ENCODE results near the gene UBE2Z.

DNA sequence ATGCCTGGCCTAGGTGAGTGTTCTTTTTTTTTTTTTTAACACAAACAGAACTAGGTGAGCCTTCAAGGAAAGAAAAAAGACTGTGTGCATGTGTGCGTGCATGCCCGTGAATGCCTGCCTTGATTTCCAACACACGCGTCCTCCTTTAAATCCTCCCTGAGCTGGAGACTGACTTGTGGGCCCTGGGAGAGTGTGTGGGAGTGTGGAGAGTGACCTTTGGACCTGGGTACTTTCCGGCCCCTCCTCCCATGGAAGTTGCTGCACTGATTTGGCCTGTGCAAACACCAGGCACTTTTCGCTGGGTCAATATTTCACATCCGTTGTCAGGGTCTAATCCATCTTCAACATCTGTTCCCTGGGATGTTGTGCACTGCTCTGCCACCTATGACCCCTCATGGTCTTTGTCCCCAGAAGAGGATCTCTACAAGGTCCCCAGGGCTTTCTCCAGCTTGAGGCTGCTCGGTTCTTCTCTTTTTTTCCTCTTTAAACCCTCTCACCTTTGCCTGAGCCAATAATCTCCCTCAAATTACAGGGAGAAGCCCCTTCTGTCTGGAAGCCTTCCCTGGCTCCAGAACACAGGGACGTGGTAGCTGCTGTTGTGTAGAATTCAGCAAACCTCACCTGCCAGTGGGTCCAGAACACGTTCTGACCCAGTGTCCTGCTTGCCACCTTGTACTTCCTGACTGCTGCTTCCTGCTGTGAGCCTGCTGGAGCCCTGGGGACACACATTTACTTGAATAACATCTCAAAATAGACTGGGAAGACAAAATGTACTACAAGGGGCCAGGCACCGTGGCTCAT, 36.5 kb upstream of the UBE2Z start:
- TF ChIP-seq, protein P1, sequence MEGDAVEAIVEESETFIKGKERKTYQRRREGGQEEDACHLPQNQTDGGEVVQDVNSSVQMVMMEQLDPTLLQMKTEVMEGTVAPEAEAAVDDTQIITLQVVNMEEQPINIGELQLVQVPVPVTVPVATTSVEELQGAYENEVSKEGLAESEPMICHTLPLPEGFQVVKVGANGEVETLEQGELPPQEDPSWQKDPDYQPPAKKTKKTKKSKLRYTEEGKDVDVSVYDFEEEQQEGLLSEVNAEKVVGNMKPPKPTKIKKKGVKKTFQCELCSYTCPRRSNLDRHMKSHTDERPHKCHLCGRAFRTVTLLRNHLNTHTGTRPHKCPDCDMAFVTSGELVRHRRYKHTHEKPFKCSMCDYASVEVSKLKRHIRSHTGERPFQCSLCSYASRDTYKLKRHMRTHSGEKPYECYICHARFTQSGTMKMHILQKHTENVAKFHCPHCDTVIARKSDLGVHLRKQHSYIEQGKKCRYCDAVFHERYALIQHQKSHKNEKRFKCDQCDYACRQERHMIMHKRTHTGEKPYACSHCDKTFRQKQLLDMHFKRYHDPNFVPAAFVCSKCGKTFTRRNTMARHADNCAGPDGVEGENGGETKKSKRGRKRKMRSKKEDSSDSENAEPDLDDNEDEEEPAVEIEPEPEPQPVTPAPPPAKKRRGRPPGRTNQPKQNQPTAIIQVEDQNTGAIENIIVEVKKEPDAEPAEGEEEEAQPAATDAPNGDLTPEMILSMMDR (conservative IDR thresholded peaks at IDR 0.05; ENCODE audit: low read depth, low read length) = no peak
- TF ChIP-seq EZH2 (IDR thresholded peaks at IDR 0.05; ENCODE audit: borderline replicate concordance, low read depth, low read length, poor library complexity, severe bottlenecking) = no peak
